ENCODE results near the gene BICC1. TPM values are rescaled to one million over a fixed set of nuclear protein-coding genes. Genes with fewer than 3 reads are reported as not detected.

Gene BICC1
- total and polyA plus RNA-seq, 2 of the 4 experiments (the other 2 are of a cell fraction), result 5.7 to 42.5 TPM

DNA sequence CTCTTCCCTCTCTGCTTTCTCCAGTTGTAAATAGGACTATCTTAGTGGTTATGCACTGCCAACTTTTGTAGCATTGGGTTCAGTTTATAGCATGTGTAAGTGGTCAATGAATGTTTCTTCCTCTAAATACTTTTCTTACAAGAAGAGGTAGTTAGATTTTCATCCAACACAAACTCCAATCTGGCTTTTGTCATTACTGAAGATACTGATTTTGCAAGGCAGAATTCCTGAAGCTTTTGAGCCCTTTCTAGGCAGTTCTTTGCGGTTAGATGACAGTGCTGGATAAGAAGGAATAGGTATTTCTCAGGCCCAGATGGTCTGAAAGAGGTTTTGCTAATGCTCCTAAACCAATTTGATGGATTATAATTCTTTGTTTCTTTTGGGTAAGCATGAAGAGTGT lies 60.5 kb downstream of the BICC1 start:
- no peak overlapping the region for H3K9ac ChIP-seq (ENCODE audit: low read depth, low read length)
- TF ChIP-seq RFX5 (IDR thresholded peaks at IDR 0.05; ENCODE audit: low read depth, low read length), result no peak
- TF ChIP-seq ELK1 (IDR thresholded peaks at IDR 0.05; ENCODE audit: borderline replicate concordance, low read depth, low read length), result no peak
- no peak for TF ChIP-seq FOS (IDR thresholded peaks at IDR 0.05; ENCODE audit: low read depth, low read length)
- TF ChIP-seq MXI1 (IDR thresholded peaks at IDR 0.05; ENCODE audit: borderline replicate concordance, low read depth, low read length), result no peak
- no peak for TF ChIP-seq POLR2A (IDR thresholded peaks at IDR 0.05; ENCODE audit: low read depth, low read length)
- no peak for TF ChIP-seq BHLHE40 (IDR thresholded peaks at IDR 0.05; ENCODE audit: low read depth, low read length)
- TF ChIP-seq SMC3 (IDR thresholded peaks at IDR 0.05; ENCODE audit: low read depth, low read length), result no peak
- no peak for TF ChIP-seq NFE2L2 (IDR thresholded peaks at IDR 0.05; ENCODE audit: low read depth, low read length)
- no peak for TF ChIP-seq CEBPB (IDR thresholded peaks at IDR 0.05; ENCODE audit: low read depth, low read length)
- TF ChIP-seq MAFK (IDR thresholded peaks at IDR 0.05; ENCODE audit: low read depth, low read length), result no peak
- TF ChIP-seq USF2 (IDR thresholded peaks at IDR 0.05; ENCODE audit: low read depth, low read length), result no peak
- no peak for TF ChIP-seq RAD21 (IDR thresholded peaks at IDR 0.05; ENCODE audit: low read length)
- TF ChIP-seq CHD1 (IDR thresholded peaks at IDR 0.05; ENCODE audit: low read depth, low read length), result no peak
- no peak for TF ChIP-seq MAZ (IDR thresholded peaks at IDR 0.05; ENCODE audit: borderline replicate concordance, low read depth, low read length)
- TF ChIP-seq RCOR1 (IDR thresholded peaks at IDR 0.05; ENCODE audit: insufficient replicate concordance, low read length), result no peak
- no peak for TF ChIP-seq CTCF (conservative IDR thresholded peaks at IDR 0.05; ENCODE audit: low read depth, low read length)
- in situ Hi-C loops (cut with MboI; ENCODE audit: low sequenced_read_pairs), result no loop called here
- no peak overlapping the region for H3K4me2 ChIP-seq (ENCODE audit: low read depth, low read length)
- H2AK5ac ChIP-seq (ENCODE audit: low read depth, low read length), result no peak overlapping the region
- H3K4me3 ChIP-seq (ENCODE audit: insufficient read depth, low read depth, low read length), result no peak overlapping the region
- H2AFZ ChIP-seq (replicated peaks; ENCODE audit: low read length, poor library complexity), result no peak overlapping the region
- H3K9me1 ChIP-seq (ENCODE audit: insufficient read depth, low read length), result peaks cover 7% of the 10 kb centered on the region
- H4K5ac ChIP-seq (ENCODE audit: low read depth, low read length), result no peak overlapping the region
- WGBS, 2 experiments (ENCODE audit: extremely low coverage in 2 of 2, insufficient read length in 1 of 2), result no CpG with 5 or more reads among the region's 1 CpG
- intact Hi-C loops (cut with micrococcal nuclease), result loop anchor here (2.0 kb wide), 1 partner anchor 16 kb away; no protein-coding TSS in a partner anchor
- H2BK20ac ChIP-seq (ENCODE audit: low read depth, low read length), result no peak overlapping the region
- ChIA-PET POLR2A (ENCODE audit: unreplicated experiment) (no interaction called here), CTCF (interaction anchor here (0.6 kb wide), 1 partner anchor 963 kb away, joined by 5 read pairs; no protein-coding TSS in a partner anchor)
- H2BK5ac ChIP-seq (ENCODE audit: low read depth, low read length, poor library complexity, severe bottlenecking), result no peak overlapping the region
- 0 out of 2 replicates have a peak overlapping the region, but pooled peaks have one; percentile 8 for H3K14ac ChIP-seq (replicated peaks; ENCODE audit: low read depth, low read length)
- no peak overlapping the region for H2AK9ac ChIP-seq (replicated peaks; ENCODE audit: low read depth, low read length, poor library complexity)
- peaks cover 12% of the 10 kb centered on the region for H3K4me1 ChIP-seq (ENCODE audit: control insufficient read depth, insufficient read depth, low read length)
- H2BK15ac ChIP-seq (ENCODE audit: low read depth, low read length), result no peak overlapping the region
- peaks cover 26 to 54% of the 10 kb centered on the region in 2 experiments for H3K79me1 ChIP-seq (ENCODE audit: low read depth in 1 of 2, low read length in 2 of 2)
- 0 out of 2 replicates have a peak, but pooled peaks cover 3% of the 10 kb centered on the region for H3K36me3 ChIP-seq (ENCODE audit: control insufficient read depth, insufficient read depth, low read length)
- no peak overlapping the region for H4K8ac ChIP-seq (ENCODE audit: low read depth in 2 of 2, low read length in 2 of 2)
- H3K27ac ChIP-seq (ENCODE audit: insufficient read depth, low read length), result no peak overlapping the region
- DNase-seq (no peak), ATAC-seq (ENCODE audit: low read depth) (no peak)
- no peaks in the 10 kb centered on the region for H3K27me3 ChIP-seq (ENCODE audit: control insufficient read depth, insufficient read depth, low read length)
- H3K4ac ChIP-seq (ENCODE audit: low read depth, low read length), result no peak overlapping the region
- no peak overlapping the region for H3K23ac ChIP-seq (ENCODE audit: low read depth, low read length)
- no peak overlapping the region for H2BK120ac ChIP-seq (ENCODE audit: low read depth, low read length)
- H3K56ac ChIP-seq (ENCODE audit: extremely low read depth, insufficient read depth, low read length), result no peak overlapping the region
- dilution Hi-C loops (cut with HindIII; ENCODE audit: low sequenced_read_pairs, unreplicated experiment), result no loop called here
- peaks cover 8% of the 10 kb centered on the region; the same call in 1 of the 2 replicates for H4K20me1 ChIP-seq (ENCODE audit: insufficient read depth, low read length)
- peaks cover 2% of the 10 kb centered on the region; the same call in 1 of the 2 replicates for H3K9me3 ChIP-seq (ENCODE audit: control insufficient read depth, insufficient read depth, low read length)
- H4K91ac ChIP-seq (ENCODE audit: insufficient read depth, low read depth, low read length), result no peak overlapping the region
- no TSS peak for BruUV-seq (replicated peaks)
- H3K18ac ChIP-seq (ENCODE audit: low read depth, low read length), result no peak overlapping the region

Data from IMR-90 (cell line).